Mucosa of descending colon (tissue), 3 donors: Measurements from ENCODE around the gene FCRLB. TPM values are rescaled to one million over a fixed set of nuclear protein-coding genes. Genes with fewer than 3 reads are reported as not detected.

ENCODE experiments used
- ATAC-seq: fragments of 200-7000 bp; cut with Tn5 transposase; one replicate; pipeline ENCODE4 v1.9.1; 2020; ENCODE audit warnings: mild to moderate bottlenecking, moderate library complexity
- DNase-seq, 3 donors: peaks; one replicate each; pipeline ENCODE4 v3.0.0-alpha.2; 2020
- H3K36me3 ChIP-seq: fragments of 200-600 bp; one replicate; pipeline ENCODE4 v1.8.0; 2021; ENCODE audit warnings: low read depth, mild to moderate bottlenecking
- H3K4me1 ChIP-seq: fragments of 200-600 bp; one replicate; pipeline ENCODE4 v1.8.0; 2021; ENCODE audit warnings: low read depth, mild to moderate bottlenecking
- H3K4me3 ChIP-seq: fragments of 200-600 bp; one replicate; pipeline ENCODE4 v1.8.0; 2021; ENCODE audit warnings: mild to moderate bottlenecking
- H3K9me3 ChIP-seq: fragments of 200-600 bp; one replicate; pipeline ENCODE4 v1.8.0; 2021; ENCODE audit warnings: mild to moderate bottlenecking
- intact Hi-C, 2 donors: fragments of 100-400 bp; cut with DNase I in 1 of 2; cut with micrococcal nuclease in 1 of 2; formaldehyde crosslinking; loops; one replicate each; pipeline versions ENCODE4 v1.11.0 to v1.11.1; 2022; cut with DNase I, micrococcal nuclease
- total RNA-seq, 3 donors: library from RNA; stranded (reverse); fragmentation: NEBNext Ultra II Directional in 2 of 3; extraction: Animal tissue kit (Norgen Biotek cat#: 25700) in 2 of 3; gene quantifications; one replicate each; pipeline versions ENCODE4 v1.2.1 to v1.2.4, GENCODE V29; 2021 to 2023
- TF ChIP-seq, protein P1 (sequence below): fragments of 200-600 bp; IDR thresholded peaks from one replicate; pipeline ENCODE4 v1.8.0; 2022; ENCODE audit warnings: antibody characterized with exemption, mild to moderate bottlenecking
- donor health status: DM: no; HTN: no; CAD: no; lungs with moderate emphysema.
- donor health status: DM: no; HTN: no; CAD: no.
- donor health status: DM: no; HTN: yes; CAD: no.

FCRLB gene
- total RNA-seq, 3 donors from 2014 or later, result 0.28 TPM; not detected in 2

DNA sequence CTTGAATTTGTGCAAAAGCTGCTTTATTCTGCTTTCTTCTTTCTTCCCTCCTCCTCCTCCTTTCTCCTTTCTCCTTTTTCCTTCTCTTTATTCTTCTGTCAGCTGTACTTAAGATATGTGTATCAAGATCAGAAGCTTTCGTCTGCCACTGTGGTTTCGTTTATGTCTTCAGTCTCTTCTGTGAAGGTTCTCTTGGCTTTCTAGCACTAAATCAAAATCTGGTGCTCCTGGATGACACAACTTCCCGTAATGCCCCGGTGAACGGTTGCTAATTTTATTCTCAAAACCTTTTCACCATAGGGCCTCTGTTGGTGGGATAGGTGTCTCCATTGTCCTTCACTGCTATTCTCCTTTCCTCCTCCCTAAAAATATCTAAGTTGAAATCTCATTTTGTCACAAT, 49.8 kb downstream of the FCRLB start:
- no peak for ATAC-seq
- TF ChIP-seq, protein P1, sequence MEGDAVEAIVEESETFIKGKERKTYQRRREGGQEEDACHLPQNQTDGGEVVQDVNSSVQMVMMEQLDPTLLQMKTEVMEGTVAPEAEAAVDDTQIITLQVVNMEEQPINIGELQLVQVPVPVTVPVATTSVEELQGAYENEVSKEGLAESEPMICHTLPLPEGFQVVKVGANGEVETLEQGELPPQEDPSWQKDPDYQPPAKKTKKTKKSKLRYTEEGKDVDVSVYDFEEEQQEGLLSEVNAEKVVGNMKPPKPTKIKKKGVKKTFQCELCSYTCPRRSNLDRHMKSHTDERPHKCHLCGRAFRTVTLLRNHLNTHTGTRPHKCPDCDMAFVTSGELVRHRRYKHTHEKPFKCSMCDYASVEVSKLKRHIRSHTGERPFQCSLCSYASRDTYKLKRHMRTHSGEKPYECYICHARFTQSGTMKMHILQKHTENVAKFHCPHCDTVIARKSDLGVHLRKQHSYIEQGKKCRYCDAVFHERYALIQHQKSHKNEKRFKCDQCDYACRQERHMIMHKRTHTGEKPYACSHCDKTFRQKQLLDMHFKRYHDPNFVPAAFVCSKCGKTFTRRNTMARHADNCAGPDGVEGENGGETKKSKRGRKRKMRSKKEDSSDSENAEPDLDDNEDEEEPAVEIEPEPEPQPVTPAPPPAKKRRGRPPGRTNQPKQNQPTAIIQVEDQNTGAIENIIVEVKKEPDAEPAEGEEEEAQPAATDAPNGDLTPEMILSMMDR, result no peak
- intact Hi-C loops, result no loop called here

DNA sequence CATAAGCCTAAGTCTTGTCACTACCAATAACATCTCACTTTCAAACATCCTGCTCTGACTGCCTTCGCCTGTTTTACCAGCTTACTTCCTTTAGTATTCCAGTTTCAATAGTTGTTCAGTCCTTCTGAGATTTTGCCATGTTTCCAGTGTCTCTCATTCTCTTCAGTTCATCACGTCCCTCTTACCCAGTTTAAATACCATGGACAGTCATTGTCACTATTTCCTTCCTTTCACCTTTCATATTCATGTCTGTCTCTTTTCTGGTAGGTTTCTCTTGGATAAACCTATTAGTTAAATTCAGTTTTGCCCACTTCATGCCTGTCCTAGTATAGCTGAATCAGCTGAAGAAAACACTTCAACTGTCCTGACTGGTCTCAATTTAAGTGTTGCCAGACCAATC, 50.6 kb downstream of the FCRLB start:
- intact Hi-C loops, result no loop called here
- DNase-seq (no peak), ATAC-seq (no peak)
- H3K4me1 ChIP-seq, result peaks cover 6% of the 10 kb centered on the region
- TF ChIP-seq, protein P1, result no peak
- no peak overlapping the region for H3K4me3 ChIP-seq
- no peaks in the 10 kb centered on the region for H3K9me3 ChIP-seq
- H3K36me3 ChIP-seq, result no peaks in the 10 kb centered on the region

More for the DNA sequence above, 49.8 kb downstream of the FCRLB start:
- Histone ChIP-seq H3K4me3 (no peak overlapping the region), H3K4me1 (peaks cover 8% of the 10 kb centered on the region), H3K36me3 (no peaks in the 10 kb centered on the region), H3K9me3 (no peaks in the 10 kb centered on the region)
- DNase-seq, result no peak

DNA sequence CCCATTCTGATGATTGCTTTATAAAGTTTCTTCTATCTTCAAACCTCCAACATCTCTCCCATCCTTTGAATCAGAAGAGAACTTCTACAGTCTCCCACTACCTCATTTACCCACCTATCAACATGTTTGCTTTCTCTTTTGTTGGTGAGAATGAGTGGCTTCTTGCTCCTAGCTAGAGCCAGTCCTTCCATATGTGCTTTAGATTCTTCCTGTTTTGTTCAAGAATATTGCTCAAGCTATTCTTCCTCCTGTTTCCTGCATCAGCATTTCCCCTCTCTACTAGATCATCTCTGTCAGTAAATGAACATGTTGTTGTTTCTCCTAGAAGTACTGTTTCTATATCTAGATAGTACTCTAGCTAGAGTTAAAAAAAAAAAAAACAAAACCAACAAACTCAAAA, 51.1 kb downstream of the FCRLB start:
- Histone ChIP-seq H3K9me3 (no peaks in the 10 kb centered on the region), H3K4me3 (no peak overlapping the region), H3K36me3 (no peaks in the 10 kb centered on the region), H3K4me1 (peaks cover 2% of the 10 kb centered on the region)
- DNase-seq (no peak), ATAC-seq (peak; percentile 44)
- intact Hi-C loops, result no loop called here
- TF ChIP-seq, protein P1, result no peak

DNA sequence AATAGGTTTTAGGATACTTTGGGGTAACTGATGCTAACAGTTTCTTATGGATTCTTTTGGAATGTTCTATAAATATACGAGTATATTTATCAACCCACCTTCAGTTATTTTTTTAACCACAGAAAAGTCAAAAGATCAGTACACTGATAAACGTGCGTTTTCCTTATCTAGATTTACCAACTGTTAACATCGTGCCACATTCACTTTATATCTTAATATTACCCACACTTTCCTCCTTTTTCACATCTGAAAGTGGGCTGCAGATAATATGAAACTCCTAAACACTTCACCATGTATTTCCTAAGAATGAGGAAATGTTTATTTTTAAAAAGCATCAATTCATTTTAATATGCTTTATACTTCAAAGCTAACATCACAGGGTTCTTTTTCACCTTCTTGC, 52.4 kb downstream of the FCRLB start:
- TF ChIP-seq, protein P1, result no peak
- Histone ChIP-seq H3K36me3 (no peaks in the 10 kb centered on the region), H3K9me3 (no peaks in the 10 kb centered on the region), H3K4me1 (no peaks in the 10 kb centered on the region), H3K4me3 (no peak overlapping the region)
- ATAC-seq (no peak), DNase-seq (no peak)
- intact Hi-C loops, result no loop called here

DNA sequence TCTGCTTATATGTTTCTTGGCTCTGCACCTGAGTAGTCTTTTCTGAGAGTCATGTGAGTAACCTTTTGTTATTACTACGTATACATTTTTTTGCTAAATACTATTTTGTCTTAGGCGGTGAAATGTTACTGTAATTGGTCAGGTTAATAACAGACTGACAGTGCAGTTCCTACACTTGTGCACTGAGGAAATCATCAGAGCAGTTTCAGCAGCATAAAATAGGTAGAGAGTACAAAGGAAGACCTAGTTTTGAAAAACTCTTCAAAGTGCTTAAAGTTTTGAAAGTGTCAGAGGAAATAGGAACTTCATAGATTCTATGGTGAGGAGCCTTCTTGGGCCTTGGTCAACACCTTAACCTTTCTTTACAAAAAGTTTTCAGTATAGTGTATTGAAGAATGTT, 55.9 kb downstream of the FCRLB start:
- ATAC-seq (no peak), DNase-seq (no peak)
- no peaks in the 10 kb centered on the region for H3K4me1 ChIP-seq
- H3K9me3 ChIP-seq, result no peaks in the 10 kb centered on the region
- TF ChIP-seq, protein P1, result no peak
- no peak overlapping the region for H3K4me3 ChIP-seq
- intact Hi-C loops, result no loop called here
- H3K36me3 ChIP-seq, result no peaks in the 10 kb centered on the region

Other genes starting within 250 kb of the FCRLB start
- gene FCGR2A, start 216.1 kb upstream of the FCRLB start, total RNA-seq, result 10 to 100 TPM in 2 of 3 donors, 1 to 10 TPM in 1; 7.7 to 25.0 (median 23.7) TPM
- 1 to 10 TPM in 2 of 3 donors, under 1 TPM in 1; 0.61 to 2.0 (median 1.8) TPM for gene HSPA6, start 197.0 kb upstream of the FCRLB start, total RNA-seq
- gene FCGR3A, start 171.7 kb upstream of the FCRLB start, total RNA-seq, result 10 to 100 TPM in 2 of 3 donors, 1 to 10 TPM in 1; 1.1 to 23.1 (median 19.8) TPM
- gene FCGR3B, start 90.4 kb upstream of the FCRLB start, total RNA-seq, result 1 to 10 TPM in 2 of 3 donors, not detected in 1; 1.5 to 1.7 TPM
- 10 to 100 TPM in 2 of 3 donors, 1 to 10 TPM in 1; 5.1 to 18.7 (median 14.8) TPM for gene FCGR2B, start 58.4 kb upstream of the FCRLB start, total RNA-seq
- under 1 TPM in 2 of 3 donors, not detected in 1; 0.41 to 0.49 TPM for gene FCRLA, start 14.3 kb upstream of the FCRLB start, total RNA-seq
- gene DUSP12, start 28.2 kb downstream of the FCRLB start, total RNA-seq, result 10 to 100 TPM; 14.3 to 19.5 (median 15.1) TPM
- 10 to 100 TPM; 21.7 to 24.9 (median 24.5) TPM for gene ATF6, start 44.8 kb downstream of the FCRLB start, total RNA-seq